ENCODE measurements around the gene CEP104.

The CEP104 gene

DNA sequence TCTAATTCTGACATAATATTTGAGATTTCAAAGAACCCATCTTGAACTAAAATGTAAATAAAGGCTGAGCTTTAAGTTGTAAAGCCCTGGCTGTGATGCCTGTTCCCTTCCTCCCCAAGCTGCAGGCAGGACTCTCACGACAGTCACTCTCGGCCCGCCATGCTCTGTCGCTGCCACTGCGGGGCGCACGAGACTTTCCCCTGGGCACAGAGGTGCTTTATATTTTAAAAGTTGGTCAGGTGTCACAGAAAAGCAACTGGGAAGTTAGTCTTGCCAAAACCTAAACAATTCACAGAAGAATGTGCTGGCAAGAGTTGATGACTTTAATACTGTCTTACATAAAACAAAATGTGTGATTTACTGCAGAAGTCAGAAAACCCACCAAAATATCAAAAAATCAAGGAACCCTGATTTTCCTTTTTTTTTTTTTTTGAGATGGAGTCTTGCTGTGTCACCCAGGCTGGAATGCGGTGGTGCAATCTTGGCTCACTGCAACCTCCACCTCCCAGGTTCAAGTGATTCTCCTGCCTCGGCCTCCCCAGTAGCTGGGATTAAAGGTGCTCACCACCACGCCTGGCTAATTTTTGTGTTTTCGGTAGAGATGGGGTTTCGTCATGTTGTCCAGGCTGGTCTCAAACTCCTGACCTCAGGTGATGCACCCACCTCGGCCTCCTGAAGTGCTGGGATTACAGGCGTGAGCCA, 71.4 kb downstream of the CEP104 start:
- peak; percentile 65 for TF ChIP-seq CTCF (conservative IDR thresholded peaks at IDR 0.05)
- H3K27ac ChIP-seq, result no peak overlapping the region

DNA sequence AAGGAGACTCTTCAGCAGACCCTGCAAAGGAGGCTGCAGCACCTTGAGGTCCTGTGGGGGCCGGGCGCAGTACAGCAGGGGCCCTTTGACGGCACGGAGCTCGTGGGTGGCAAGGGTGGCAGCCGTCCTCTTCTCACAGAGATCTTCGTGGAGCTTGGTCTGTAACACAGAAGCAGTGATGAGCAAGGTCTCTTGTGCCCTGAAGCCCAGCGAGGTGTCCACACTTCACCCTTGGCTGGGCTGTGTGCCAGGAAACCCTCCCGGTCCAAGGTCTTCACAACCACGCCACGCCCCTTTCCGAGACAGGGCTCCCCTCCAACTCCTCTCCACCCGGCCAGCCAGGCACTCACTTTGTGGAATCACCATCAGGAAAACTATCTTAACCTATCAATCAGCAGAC, 72.0 kb downstream of the CEP104 start:
- no peak for TF ChIP-seq CTCF (conservative IDR thresholded peaks at IDR 0.05)
- no peak overlapping the region for H3K27ac ChIP-seq

GRCh38 chr1:3783651-3784474, 73.1 kb downstream of the CEP104 start:
- TF ChIP-seq CTCF (conservative IDR thresholded peaks at IDR 0.05), result no peak
- peak overlapping the region; percentile 77 for H3K27ac ChIP-seq

DNA sequence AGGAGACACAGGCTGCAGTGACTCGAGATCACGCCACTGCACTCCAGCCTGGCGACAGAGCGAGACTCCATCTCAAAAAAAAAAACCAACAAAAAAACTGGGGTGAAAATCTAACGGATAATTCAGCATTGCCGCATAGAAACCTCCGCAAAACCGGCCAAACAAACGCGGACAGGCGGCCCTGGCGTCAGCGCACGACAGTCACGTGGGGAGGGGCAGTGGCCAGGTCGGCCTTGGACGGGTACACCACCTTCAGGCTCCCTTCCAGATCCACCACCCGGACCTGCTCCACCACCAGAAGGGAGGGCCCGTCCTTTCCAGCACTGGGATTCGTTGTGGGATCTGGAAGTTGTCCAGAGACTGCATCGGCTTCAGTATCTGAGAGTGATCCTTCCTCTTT, 76.1 kb downstream of the CEP104 start:
- no peak for TF ChIP-seq CTCF (conservative IDR thresholded peaks at IDR 0.05)
- H3K27ac ChIP-seq, result peak overlapping the region; percentile 77

- H3K27ac ChIP-seq, result peak overlapping the region; percentile 77
- TF ChIP-seq CTCF (conservative IDR thresholded peaks at IDR 0.05), result no peak
These were observed 77.0 kb downstream of the CEP104 start for GRCh38 chr1:3779912-3780416.

DNA sequence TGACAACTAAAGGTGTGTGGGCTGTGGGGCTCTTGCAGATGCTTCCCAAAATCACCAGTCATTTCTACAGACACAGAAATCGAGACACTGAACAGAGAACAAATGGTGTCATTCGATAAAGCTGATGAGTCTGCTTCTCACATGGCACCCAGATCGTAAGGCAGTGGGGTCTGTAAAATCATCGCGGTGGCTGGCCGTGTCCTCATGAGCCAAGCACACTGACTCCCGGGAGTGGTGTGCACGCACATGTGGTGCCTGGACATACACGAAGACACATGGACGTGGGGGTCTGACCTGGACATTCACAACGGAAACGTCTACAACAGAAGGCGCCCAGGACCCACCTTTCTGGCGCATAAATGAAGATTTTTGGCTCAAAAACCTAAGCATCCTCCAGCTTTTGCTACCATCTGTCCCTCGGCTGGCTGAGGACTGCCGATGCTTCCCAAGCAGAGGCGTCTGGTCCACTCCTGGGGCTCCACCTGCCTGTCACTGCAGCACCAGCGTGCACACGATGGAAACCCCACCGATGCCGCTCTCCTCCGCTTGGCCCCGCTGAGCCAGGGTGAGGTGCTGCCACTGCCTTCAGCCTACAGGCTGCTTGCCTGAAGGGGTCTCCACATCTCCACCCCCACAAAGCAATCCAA, 77.6 kb downstream of the CEP104 start:
- peak overlapping the region; percentile 77; the same call in 1 of the 2 replicates for H3K27ac ChIP-seq
- no peak for TF ChIP-seq CTCF (conservative IDR thresholded peaks at IDR 0.05)
